Stimulated activated naive CD8-positive, alpha-beta T cell treated with anti-CD3 and anti-CD28 coated beads, Interleukin-15, amount 100 ng/mL, for 72 hours (primary cell): ENCODE measurements around the gene VWA5A.
A peak's percentile ranks its signal among the peaks of the same experiment; 100 is the strongest.
"Not testable (repeated sequence)": the region's sequence is repeated elsewhere in the genome, so short reads cannot be mapped to it uniquely, and the experiment has no call there.

ENCODE experiments used
- ATAC-seq: fragments of 150-1000 bp; cut with Tn5 transposase; 2 replicates; pipeline ENCODE4 v1.10.0; 2021; ENCODE audit warnings: mild to moderate bottlenecking, moderate library complexity
- DNase-seq, 2 donors: peaks; one replicate each; pipeline ENCODE4 v3.0.0; 2021 to 2022
- H3K27ac Mint-ChIP-seq, 2 donors: one replicate each; pipeline ENCODE4 v1.8.0; 2022; ENCODE audit warnings: mild to moderate bottlenecking in 2 of 2, mixed read lengths in 2 of 2, moderate library complexity in 2 of 2
- H3K27me3 Mint-ChIP-seq: one replicate; pipeline ENCODE4 v1.8.0; 2022; ENCODE audit warnings: mixed read lengths
- H3K4me1 Mint-ChIP-seq: one replicate; pipeline ENCODE4 v1.8.0; 2022; ENCODE audit warnings: mild to moderate bottlenecking, mixed read lengths
- H3K4me3 Mint-ChIP-seq, 2 donors: one replicate each; pipeline ENCODE4 v1.8.0; 2022; ENCODE audit warnings: mild to moderate bottlenecking in 2 of 2, mixed read lengths in 2 of 2, moderate library complexity in 1 of 2
- H3K9me3 Mint-ChIP-seq, 2 donors: one replicate each; pipeline ENCODE4 v1.8.0; 2022; ENCODE audit warnings: mixed read lengths in 2 of 2

The VWA5A gene

DNA sequence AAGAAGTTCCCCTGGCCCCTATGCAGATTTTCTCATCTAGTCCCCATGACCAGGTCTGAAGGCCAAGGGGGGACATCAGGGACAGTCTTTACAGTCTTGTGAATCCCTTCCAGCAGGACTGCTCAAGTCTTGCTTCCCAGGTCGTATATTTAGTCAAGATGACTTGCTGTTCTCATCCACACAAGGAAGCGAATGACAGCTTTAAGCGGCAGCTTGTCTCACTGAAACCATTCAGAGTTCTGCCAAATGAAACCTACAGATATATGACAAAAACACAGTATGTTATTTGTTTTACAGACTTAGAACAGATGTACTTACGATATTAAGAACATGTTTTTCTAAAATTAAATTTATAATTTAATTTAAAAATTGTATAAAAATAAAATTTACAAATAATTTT is 5.6 kb downstream of the VWA5A start:
- Mint-ChIP-seq H3K27ac (no peak overlapping the region), H3K4me1 (peaks cover 7% of the 10 kb centered on the region), H3K4me3 (no peak overlapping the region), H3K9me3 (no peaks in the 10 kb centered on the region), H3K27me3 (no peaks in the 10 kb centered on the region)
- ATAC-seq (no peak), DNase-seq (no peak)

DNA sequence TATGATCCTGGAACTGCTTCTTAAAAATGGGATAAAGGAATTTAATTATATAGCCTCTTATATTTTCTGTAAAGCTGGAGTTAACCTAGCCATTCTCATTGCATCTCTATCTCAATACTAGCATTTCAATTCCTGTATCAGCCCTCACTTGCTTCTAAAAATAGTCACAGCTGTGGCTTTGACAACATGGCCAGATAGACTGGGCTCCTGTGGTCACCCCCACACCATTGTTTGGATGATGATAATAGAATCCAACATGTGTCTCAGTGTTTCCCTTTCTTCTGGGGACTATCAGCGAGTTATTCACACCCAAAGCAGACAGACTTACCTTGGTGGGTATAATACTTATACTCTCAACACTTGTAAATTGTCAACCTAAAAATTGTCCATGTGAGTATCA is 6.9 kb downstream of the VWA5A start:
- no peaks in the 10 kb centered on the region for H3K27me3 Mint-ChIP-seq
- no peak overlapping the region for H3K27ac Mint-ChIP-seq
- H3K9me3 Mint-ChIP-seq: no peaks in the 10 kb centered on the region
- H3K4me3 Mint-ChIP-seq: no peak overlapping the region
- H3K4me1 Mint-ChIP-seq: no peaks in the 10 kb centered on the region
- ATAC-seq (no peak), DNase-seq (no peak)

DNA sequence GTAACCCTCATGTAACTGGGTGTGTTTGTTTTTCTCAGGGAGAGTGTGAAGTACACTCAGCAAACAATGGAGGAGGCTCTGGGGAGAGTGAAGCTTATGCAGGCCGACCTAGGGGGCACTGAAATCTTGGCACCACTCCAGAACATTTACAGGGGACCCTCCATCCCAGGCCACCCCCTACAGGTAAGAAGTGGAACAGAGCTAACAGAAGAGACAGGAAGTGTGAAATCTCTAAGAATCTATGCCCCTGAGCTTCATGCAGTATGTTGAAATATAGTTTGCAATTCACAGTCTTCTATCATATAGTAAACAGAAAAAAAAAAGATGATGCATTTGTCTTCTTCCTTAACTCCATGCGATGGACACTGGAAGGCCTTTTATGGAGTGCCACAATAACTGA is 8.4 kb downstream of the VWA5A start:
- ATAC-seq (peak; percentile 37), DNase-seq (no peak)
- no peaks in the 10 kb centered on the region for H3K9me3 Mint-ChIP-seq
- no peaks in the 10 kb centered on the region for H3K27me3 Mint-ChIP-seq
- H3K27ac Mint-ChIP-seq: peak overlapping the region in 1 of 2 donors; percentile 2
- no peak overlapping the region for H3K4me3 Mint-ChIP-seq
- no peaks in the 10 kb centered on the region for H3K4me1 Mint-ChIP-seq

DNA sequence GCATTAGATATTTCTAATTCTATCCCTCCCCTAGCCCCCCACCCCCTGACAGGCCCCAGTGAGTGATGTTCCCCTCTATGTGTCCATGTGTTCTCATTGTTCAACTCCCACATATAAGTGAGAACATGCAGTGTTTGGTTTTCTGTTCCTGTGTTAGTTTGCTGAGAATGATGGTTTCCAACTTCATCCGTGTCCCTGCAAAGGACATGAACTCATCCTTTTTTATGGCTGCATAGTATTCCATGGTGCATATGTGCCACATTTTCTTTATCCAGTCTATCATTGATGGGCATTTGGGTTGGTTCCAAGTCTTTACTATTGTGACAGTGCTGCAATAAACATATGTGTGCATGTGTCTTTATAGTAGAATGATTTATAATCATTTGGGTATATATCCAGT is 11.9 kb downstream of the VWA5A start:
- H3K9me3 Mint-ChIP-seq, H3K27me3 Mint-ChIP-seq, H3K4me3 Mint-ChIP-seq, H3K27ac Mint-ChIP-seq, DNase-seq, H3K4me1 Mint-ChIP-seq, ATAC-seq: not testable (repeated sequence)

DNA sequence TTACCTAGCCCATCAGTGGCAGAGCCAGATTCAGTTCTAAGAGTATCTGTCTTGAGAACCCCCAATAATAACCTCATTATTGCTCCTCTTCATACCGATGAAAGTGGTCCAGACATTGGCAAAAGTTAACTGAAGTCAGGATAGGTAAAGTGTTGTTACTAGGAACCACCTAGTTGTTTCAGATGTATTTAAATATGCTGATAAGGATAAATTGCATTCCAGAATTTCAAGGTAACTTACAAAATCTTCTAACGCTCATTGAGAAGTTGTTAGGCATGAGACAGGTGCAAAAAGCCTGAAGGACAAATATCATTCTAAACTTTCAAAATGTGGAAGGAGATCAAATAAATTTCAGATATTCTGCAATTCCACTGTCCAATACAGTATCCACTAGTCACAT is 27.8 kb downstream of the VWA5A start:
- no peaks in the 10 kb centered on the region for H3K4me1 Mint-ChIP-seq
- H3K27me3 Mint-ChIP-seq: no peaks in the 10 kb centered on the region
- DNase-seq (no peak), ATAC-seq (no peak)
- no peak overlapping the region for H3K4me3 Mint-ChIP-seq
- H3K27ac Mint-ChIP-seq: no peak overlapping the region
- H3K9me3 Mint-ChIP-seq: peaks cover 0 to 8% of the 10 kb centered on the region in 2 donors

DNA sequence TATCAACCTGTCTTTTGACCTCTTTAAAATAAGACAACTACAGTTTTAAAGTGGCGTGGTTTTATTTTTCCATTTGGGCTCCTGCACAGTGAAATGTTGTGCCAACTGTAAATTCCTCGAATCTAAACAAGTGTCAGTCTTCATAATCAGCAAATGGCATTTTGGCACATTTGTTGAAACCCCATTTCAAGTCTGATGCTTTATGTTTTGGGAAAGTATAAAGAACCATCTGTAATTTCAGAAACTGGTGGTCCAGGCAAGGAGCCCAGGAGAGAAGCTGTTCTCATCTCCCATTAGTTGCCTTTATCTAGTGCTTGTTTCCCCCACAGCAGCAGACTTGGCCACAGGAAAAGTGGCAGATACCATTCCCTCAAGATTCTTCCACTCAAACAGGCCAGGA is 32.7 kb downstream of the VWA5A start:
- ATAC-seq: no peak
- H3K4me1 Mint-ChIP-seq: no peaks in the 10 kb centered on the region

DNA sequence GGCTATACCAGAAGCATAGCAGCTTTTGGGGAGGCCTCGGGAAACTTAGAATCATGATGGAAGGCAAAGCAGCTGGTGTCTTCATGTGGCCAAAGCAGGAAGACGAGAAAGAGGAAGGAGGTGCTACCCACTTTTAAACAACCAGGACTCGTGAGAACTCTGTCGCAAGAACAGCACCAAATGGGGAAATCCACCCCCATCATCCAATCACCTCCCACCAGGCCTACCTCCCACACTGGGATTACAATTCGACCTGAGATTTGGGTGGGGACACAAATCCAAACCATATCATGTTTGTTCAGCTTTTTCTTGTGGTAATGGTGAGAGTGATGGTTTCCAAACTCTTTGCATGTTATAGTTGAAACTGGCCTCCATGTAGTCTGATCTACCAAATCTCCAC is 35.4 kb downstream of the VWA5A start:
- Mint-ChIP-seq H3K4me3 (no peak overlapping the region), H3K9me3 (no peaks in the 10 kb centered on the region), H3K4me1 (no peaks in the 10 kb centered on the region), H3K27ac (no peak overlapping the region), H3K27me3 (no peaks in the 10 kb centered on the region)
- no peak for DNase-seq
- no peak for ATAC-seq

More for the DNA sequence above, 32.7 kb downstream of the VWA5A start:
- Mint-ChIP-seq H3K4me3 (no peak overlapping the region), H3K27ac (no peak overlapping the region), H3K9me3 (no peaks in the 10 kb centered on the region), H3K27me3 (no peaks in the 10 kb centered on the region)
- no peak for DNase-seq

DNA sequence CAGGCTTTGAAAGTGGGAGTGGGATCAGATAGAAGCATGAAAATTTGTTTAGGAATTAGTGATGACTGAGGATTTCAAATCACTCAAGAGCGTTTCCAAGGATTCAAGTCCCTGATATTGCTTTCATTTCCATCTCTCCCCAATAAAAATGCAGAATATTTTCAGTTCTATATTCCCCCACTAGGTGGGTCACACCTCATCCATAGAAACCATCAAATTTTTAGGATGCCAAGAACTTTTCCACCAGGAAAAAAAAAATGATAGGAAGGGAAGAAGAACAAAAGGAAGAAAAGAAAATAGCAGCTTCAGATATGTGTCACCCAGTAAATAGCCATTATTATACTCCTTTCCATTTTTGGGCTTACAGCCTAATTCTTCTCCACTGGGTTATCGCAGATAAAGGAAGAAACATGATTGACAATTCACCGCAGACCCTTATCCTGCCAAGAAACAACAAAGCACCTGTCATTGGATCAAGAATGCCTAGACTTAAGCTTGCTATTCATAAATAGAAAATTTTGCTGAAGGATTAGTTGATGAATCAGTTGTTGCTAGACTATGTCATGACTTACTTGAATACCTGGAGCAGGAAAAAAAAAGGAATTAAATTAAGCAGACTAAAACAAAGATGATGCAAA is 37.6 kb downstream of the VWA5A start:
- DNase-seq (no peak), ATAC-seq (no peak)
- no peak overlapping the region for H3K27ac Mint-ChIP-seq
- no peaks in the 10 kb centered on the region for H3K27me3 Mint-ChIP-seq
- no peak overlapping the region for H3K4me3 Mint-ChIP-seq
- H3K4me1 Mint-ChIP-seq: no peaks in the 10 kb centered on the region
- no peaks in the 10 kb centered on the region for H3K9me3 Mint-ChIP-seq

DNA sequence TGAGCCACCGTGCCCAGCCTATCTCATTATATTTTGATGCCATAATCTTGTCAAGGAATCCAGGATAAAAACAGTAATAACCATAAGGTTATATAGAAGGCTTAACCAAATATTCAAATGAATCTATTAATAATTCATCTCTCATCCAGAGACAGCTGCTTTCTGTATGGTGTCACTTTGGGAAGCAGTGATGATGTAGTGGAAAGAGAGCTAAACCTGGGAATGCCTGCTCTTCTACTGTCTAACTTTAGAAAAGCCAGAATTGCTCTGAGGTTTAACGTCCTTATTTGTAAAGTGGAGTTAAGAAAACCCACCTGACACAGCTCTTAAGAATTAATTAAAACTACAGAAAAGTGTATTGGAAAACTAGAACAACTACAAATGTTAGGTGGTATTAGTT is 38.6 kb downstream of the VWA5A start:
- ATAC-seq (no peak), DNase-seq (no peak)
- H3K4me3 Mint-ChIP-seq: no peak overlapping the region
- H3K27ac Mint-ChIP-seq: no peak overlapping the region
- peaks cover 8% of the 10 kb centered on the region for H3K27me3 Mint-ChIP-seq
- H3K4me1 Mint-ChIP-seq: no peaks in the 10 kb centered on the region
- H3K9me3 Mint-ChIP-seq: no peaks in the 10 kb centered on the region

DNA sequence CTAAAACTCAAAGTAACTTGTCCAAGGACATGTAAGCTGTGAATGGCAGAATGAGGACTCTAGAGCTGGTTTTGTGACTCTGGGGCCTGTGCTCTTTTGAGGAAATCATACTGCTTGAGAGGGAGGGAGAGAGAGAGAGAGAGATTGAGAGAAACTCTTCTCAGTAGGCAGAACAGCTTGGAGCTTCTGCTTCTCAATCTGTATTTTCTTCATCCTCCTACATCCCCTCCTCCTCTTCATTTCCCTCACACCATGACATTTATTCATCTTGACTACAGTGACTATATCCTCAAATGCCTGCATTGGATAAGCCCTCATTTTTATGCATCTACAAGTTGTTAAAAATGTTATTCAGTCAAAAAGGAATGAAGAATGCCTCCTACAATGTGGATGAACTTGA is 44.2 kb downstream of the VWA5A start:
- H3K9me3 Mint-ChIP-seq: no peaks in the 10 kb centered on the region

DNA sequence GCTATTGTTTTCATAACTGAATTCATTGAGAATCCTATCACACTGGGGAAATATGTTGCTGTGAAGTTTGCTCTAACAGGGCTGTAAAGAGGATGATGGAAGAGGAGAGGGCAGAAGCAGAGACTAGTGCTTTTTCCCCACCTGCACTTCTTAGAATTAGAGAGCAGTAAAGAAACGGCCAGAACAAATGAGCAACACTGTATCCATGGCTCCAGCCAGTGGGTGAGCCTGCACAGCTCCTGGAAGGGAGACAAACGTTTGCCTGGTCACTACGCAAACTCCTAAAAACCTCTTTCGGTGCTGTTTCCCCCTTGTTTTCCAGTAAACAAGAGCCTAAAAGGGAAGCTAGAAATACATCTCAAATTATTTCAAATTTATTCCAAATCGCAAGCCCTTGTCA is 45.7 kb downstream of the VWA5A start:
- Mint-ChIP-seq H3K27me3 (peaks cover 21% of the 10 kb centered on the region), H3K4me1 (no peaks in the 10 kb centered on the region), H3K27ac (no peak overlapping the region), H3K9me3 (no peaks in the 10 kb centered on the region), H3K4me3 (no peak overlapping the region)
- ATAC-seq (no peak), DNase-seq (no peak)

More for the DNA sequence above, 44.2 kb downstream of the VWA5A start:
- no peaks in the 10 kb centered on the region for H3K4me1 Mint-ChIP-seq
- ATAC-seq: no peak
- no peak overlapping the region for H3K4me3 Mint-ChIP-seq
- H3K27ac Mint-ChIP-seq: no peak overlapping the region
- H3K27me3 Mint-ChIP-seq: peaks cover 21% of the 10 kb centered on the region
- no peak for DNase-seq

DNA sequence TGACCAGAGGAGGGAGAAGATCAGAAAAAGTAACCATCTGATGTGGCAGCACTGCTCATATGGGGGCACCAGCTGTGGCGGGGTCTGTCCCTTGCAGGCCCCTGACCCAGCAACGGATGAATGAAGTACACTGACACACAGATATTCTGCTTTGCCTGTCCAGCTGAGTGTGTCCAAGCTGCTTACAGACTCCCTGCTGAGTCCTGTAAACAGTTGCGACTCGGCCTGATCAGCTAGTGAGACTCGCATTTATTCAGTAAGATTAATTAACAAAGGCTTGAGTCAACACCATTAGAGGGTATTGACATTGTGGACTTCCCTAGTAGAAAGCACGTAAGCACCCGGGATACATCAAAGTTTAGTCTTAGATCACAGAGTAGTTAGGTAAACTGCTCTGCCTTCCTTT is 52.6 kb downstream of the VWA5A start:
- Mint-ChIP-seq H3K27me3 (peaks cover 15% of the 10 kb centered on the region), H3K27ac (no peak overlapping the region), H3K9me3 (no peaks in the 10 kb centered on the region), H3K4me3 (no peak overlapping the region), H3K4me1 (no peaks in the 10 kb centered on the region)
- ATAC-seq (no peak), DNase-seq (no peak)

DNA sequence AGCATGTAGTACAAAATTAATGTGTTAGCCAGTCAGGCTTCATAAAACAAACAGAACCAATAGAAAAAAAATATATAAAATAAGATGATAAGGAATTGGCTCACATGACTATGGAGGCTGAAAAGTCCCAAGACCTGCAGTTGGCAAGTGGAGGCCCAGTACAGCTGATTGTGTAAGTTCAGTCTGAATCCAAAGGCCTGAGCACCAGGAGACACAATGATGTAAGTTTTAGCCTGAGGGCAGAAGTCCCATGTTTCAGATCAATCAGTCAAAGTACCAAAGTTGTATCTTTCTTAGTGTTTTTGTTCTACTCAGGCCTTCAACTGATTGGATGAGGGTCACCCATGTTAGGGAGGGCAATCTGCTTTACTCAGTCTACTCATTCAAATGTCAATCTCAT is 53.5 kb downstream of the VWA5A start:
- DNase-seq (no peak), ATAC-seq (no peak)
- no peaks in the 10 kb centered on the region for H3K4me1 Mint-ChIP-seq
- no peaks in the 10 kb centered on the region for H3K9me3 Mint-ChIP-seq
- no peak overlapping the region for H3K27ac Mint-ChIP-seq
- peaks cover 15% of the 10 kb centered on the region for H3K27me3 Mint-ChIP-seq
- no peak overlapping the region for H3K4me3 Mint-ChIP-seq

DNA sequence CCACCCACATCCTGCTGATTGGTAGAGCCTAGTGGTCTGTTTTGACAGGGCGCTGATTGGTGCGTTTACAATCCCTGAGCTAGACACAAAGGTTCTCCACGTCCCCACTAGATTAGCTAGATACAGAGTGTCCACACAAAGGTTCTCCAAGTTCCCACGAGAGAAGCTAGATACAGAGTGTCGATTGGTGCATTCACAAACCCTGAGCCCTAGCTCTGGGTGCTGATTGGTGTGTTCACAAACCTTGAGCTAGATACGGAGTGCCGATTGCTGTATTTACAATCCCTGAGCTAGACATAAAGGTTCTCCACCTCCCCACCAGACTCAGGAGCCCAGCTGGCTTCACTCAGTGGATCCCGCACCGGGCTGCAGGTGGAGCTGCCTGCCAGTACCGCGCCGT is 55.1 kb downstream of the VWA5A start:
- not testable (repeated sequence) for DNase-seq, H3K4me1 Mint-ChIP-seq, H3K27ac Mint-ChIP-seq, H3K9me3 Mint-ChIP-seq, H3K4me3 Mint-ChIP-seq, ATAC-seq
- peaks cover 15% of the 10 kb centered on the region for H3K27me3 Mint-ChIP-seq

DNA sequence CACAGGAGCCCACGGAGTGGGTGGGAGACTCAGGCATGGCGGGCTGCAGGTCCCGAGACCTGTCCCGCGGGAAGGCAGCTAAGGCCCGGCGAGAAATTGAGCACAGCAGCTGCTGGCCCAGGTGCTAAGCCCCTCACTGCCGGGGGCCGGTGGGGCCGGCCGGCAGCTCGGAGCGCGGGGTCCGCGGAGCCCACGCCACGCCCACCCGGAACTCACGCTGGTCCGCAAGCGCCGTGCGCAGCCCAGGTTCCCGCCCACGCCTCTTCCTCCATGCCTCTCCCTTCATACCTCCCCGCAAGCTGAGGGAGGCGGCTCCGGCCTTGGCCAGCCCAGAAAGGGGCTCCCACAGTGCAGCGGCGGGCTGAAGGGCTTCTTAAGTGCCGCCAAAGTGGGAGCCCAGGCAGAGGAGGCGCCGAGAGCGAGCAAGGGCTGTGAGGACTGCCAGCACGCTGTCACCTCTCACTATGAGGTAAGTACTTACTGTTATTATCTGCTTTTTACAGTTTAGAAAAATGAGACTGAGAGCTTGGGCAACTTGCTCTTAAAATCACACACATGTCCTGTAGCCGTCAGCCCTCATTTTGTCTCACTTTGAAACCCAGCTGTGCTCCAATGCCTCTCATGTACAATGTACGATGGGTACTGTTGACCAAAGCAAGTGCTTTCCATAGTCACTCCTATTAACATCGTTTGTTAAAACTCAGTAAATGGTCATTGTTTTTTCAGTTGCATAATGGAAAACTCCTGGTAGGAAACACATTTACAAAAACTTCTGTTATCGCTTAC is 55.7 kb downstream of the VWA5A start:
- Mint-ChIP-seq H3K4me3 (no peak overlapping the region), H3K9me3 (no peaks in the 10 kb centered on the region), H3K27ac (no peak overlapping the region), H3K4me1 (no peaks in the 10 kb centered on the region), H3K27me3 (peaks cover 15% of the 10 kb centered on the region)
- ATAC-seq: no peak
- no peak for DNase-seq

DNA sequence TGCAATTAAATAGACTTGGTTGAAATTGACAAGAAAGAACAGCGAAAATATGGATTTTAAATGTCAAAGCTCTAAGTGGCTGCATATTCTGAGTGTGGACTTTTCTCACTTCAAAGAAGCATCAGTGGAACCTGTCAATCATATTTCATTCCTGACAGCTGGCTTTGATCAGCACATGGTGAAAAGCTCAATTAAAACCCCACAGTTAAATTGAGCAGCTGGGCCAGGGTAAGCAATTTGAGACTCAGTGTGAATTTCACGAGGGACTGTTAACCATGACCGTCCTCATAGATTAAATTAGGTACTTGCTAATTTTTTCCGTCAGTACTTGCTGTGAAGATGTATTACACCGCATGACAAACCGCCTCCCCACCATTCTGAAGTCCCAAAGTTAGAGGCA is 56.9 kb downstream of the VWA5A start:
- no peak for DNase-seq

DNA sequence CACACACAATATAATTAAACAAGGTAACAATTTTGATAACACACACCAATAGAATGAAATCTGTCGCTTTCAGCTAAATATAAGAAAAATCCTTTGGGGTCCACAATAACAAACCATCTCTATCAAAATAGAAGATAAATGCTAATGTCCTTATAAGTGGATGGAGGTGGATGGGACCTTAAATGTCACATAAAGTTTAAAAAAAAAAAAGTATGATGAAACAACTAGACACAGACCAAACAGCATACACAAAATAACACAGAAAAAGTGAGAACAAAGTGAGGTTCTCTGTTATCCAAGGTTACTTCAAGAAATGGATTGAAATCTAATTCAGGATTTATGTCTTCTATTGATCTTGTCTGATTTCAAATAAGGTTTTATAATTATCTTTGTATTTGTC is 57.3 kb downstream of the VWA5A start:
- H3K27me3 Mint-ChIP-seq: peaks cover 2% of the 10 kb centered on the region
- DNase-seq: no peak
- no peak overlapping the region for H3K4me3 Mint-ChIP-seq
- ATAC-seq: no peak
- H3K27ac Mint-ChIP-seq: no peak overlapping the region
- H3K9me3 Mint-ChIP-seq: no peaks in the 10 kb centered on the region
- H3K4me1 Mint-ChIP-seq: no peaks in the 10 kb centered on the region

More for the DNA sequence above, 56.9 kb downstream of the VWA5A start:
- Mint-ChIP-seq H3K9me3 (no peaks in the 10 kb centered on the region), H3K4me1 (no peaks in the 10 kb centered on the region), H3K4me3 (no peak overlapping the region), H3K27me3 (peaks cover 7% of the 10 kb centered on the region), H3K27ac (no peak overlapping the region)
- ATAC-seq: no peak
